ENCODE measurements around the gene UBE2O. TPM values are rescaled to one million over a fixed set of nuclear protein-coding genes. Genes with fewer than 3 reads are reported as not detected.

The UBE2O gene
- total RNA-seq, 1 experiment from 2014 or later: 68.9 TPM

- ATAC-seq (no peak), DNase-seq (ENCODE audit: low spot score) (no peak)
- 0 out of 2 replicates have a peak overlapping the region, but pooled peaks have one; percentile 11 for H3K27ac Mint-ChIP-seq
- no peaks in the 10 kb centered on the region; the same call in 1 of the 2 replicates for H3K36me3 Mint-ChIP-seq
- no peak for TF ChIP-seq NFE2L1 (CRISPR knock-in tag; IDR thresholded peaks at IDR 0.05)
- no peak for TF ChIP-seq ATF3 (CRISPR knock-in tag; conservative IDR thresholded peaks at IDR 0.05)
- H3K27me3 Mint-ChIP-seq (ENCODE audit: low read depth): no peaks in the 10 kb centered on the region
- no peaks in the 10 kb centered on the region for H3K9me3 Mint-ChIP-seq
- no peak overlapping the region for H3K4me3 Mint-ChIP-seq
- POLR2A ChIA-PET: no interaction called here
- peaks cover 27% of the 10 kb centered on the region for H3K4me1 Mint-ChIP-seq
- CTCF ChIA-PET: interaction anchor here (0.8 to 5.9 kb wide), 11 partner anchors 9 to 270 kb away, joined by 3 to 68 read pairs (median 5); partner anchors contain the start of genes AANAT, SPHK1 and UBE2O
Observed at GRCh38 chr17:76411247-76411646, 41.7 kb downstream of the UBE2O start.

- Mint-ChIP-seq H3K9me3 (no peaks in the 10 kb centered on the region), H3K27ac (peak overlapping the region; percentile 73), H3K27me3 (ENCODE audit: low read depth) (no peaks in the 10 kb centered on the region), H3K4me1 (peaks cover 27% of the 10 kb centered on the region), H3K36me3 (no peaks in the 10 kb centered on the region; the same call in 1 of the 2 replicates), H3K4me3 (no peak overlapping the region)
- DNase-seq (ENCODE audit: low spot score) (no peak), ATAC-seq (no peak)
- ChIA-PET CTCF (interaction anchor here (0.8 to 5.9 kb wide), 10 partner anchors 10 to 58 kb away, joined by 3 to 68 read pairs (median 6); partner anchors contain the start of genes AANAT, SPHK1 and UBE2O), POLR2A (no interaction called here)
- TF ChIP-seq ZBTB43 (CRISPR knock-in tag; IDR thresholded peaks at IDR 0.05) (no peak), KAT7 (CRISPR knock-in tag; IDR thresholded peaks at IDR 0.05; ENCODE audit: borderline replicate concordance) (no peak), ATF3 (CRISPR knock-in tag; conservative IDR thresholded peaks at IDR 0.05) (no peak), FOXP4 (CRISPR knock-in tag; IDR thresholded peaks at IDR 0.05) (no peak), NFYB (CRISPR knock-in tag; conservative IDR thresholded peaks at IDR 0.05; ENCODE audit: low read depth) (no peak), ATF6 (CRISPR knock-in tag; IDR thresholded peaks at IDR 0.05) (no peak), STAT6 (CRISPR knock-in tag; conservative IDR thresholded peaks at IDR 0.05; ENCODE audit: low read depth) (no peak), E2F1 (CRISPR knock-in tag; IDR thresholded peaks at IDR 0.05) (no peak), JAZF1 (CRISPR knock-in tag; IDR thresholded peaks at IDR 0.05) (no peak), ZSCAN18 (CRISPR knock-in tag; IDR thresholded peaks at IDR 0.05) (no peak), SP1 (CRISPR knock-in tag; conservative IDR thresholded peaks at IDR 0.05) (no peak), PRRX2 (CRISPR knock-in tag; IDR thresholded peaks at IDR 0.05) (no peak)
Observed at GRCh38 chr17:76410328-76410965, 42.5 kb downstream of the UBE2O start.
